Gastroesophageal sphincter (tissue), 3 donors: ENCODE measurements around the gene SPIN1.

ENCODE experiments used
- EP300 ChIP-seq: sonication (generic); formaldehyde crosslinking; IDR thresholded peaks from one replicate; pipeline ENCODE4 v1.6.1; 2017; ENCODE audit warnings: antibody characterized with exemption, mild to moderate bottlenecking
- POLR2AphosphoS5 ChIP-seq: sonication (generic); formaldehyde crosslinking; IDR thresholded peaks from one replicate; pipeline ENCODE4 v1.6.1; 2017; ENCODE audit warnings: antibody characterized with exemption
- TF ChIP-seq, protein P1 (sequence below), 4 experiments: fragments of 200-600 bp in 2 of 4; fragments of 450-650 bp in 2 of 4; sonication (generic) in 1 of 4; IDR thresholded peaks; one replicate each; pipeline ENCODE4 v1.5.1; 2017 to 2019; ENCODE audit warnings: antibody characterized with exemption in 4 of 4, mild to moderate bottlenecking in 2 of 4, moderate library complexity in 2 of 4

DNA sequence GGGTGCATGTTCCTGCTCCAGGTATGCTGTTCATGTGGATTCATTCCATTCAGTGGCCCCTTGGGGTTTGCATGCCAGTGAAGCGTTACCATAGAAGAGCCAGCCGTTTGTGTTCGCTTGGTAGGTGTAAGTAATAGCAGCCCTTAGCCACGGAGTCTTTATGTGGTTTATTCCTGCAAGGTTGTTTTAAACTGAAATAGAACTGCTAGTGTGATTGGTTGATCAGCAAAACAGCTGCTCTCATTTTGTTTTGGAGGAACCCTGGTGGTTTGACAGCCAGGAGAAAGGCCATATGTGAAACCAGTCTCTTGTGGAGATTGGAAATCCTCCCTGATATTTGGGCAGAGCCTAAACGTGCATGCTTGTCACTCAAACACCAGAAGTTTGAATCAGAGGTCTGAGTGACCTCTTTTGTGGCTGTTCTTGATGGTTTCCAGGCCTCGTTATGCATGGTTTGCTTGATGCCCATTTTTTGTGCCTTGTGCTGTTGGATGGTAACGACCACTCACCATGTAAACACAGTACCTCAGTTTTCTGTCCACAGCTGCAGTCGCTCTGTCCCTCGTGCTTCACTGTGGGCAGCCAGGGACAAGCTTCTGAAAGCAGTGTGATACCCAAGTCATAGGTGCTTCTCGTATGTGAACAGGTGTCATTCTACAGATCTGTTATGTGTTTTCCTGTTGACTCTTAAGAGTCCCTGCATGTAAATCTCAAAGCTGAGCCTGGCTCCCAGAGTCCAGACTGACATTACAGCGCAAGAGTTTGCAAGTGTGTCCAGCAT, 88.4 kb downstream of the SPIN1 start:
- TF ChIP-seq, protein P1, sequence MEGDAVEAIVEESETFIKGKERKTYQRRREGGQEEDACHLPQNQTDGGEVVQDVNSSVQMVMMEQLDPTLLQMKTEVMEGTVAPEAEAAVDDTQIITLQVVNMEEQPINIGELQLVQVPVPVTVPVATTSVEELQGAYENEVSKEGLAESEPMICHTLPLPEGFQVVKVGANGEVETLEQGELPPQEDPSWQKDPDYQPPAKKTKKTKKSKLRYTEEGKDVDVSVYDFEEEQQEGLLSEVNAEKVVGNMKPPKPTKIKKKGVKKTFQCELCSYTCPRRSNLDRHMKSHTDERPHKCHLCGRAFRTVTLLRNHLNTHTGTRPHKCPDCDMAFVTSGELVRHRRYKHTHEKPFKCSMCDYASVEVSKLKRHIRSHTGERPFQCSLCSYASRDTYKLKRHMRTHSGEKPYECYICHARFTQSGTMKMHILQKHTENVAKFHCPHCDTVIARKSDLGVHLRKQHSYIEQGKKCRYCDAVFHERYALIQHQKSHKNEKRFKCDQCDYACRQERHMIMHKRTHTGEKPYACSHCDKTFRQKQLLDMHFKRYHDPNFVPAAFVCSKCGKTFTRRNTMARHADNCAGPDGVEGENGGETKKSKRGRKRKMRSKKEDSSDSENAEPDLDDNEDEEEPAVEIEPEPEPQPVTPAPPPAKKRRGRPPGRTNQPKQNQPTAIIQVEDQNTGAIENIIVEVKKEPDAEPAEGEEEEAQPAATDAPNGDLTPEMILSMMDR (IDR thresholded peaks at IDR 0.05) = no peak
- no peak for TF ChIP-seq POLR2AphosphoS5
- no peak for TF ChIP-seq EP300
